Esophagus squamous epithelium (tissue), 5 donors: ENCODE measurements around the gene KBTBD6. TPM values are rescaled to one million over a fixed set of nuclear protein-coding genes. Genes with fewer than 3 reads are reported as not detected.

Source experiments
- DNase-seq: peaks from one replicate; lab custom pipeline; 2025; lab: John Stamatoyannopoulos, UW
- H3K27ac ChIP-seq, 4 donors: fragments of 200-600 bp; sonication (generic); one replicate each; pipeline ENCODE4 v1.5.1; 2016 to 2019; ENCODE audit warnings: mild to moderate bottlenecking in 1 of 4
- H3K27me3 ChIP-seq, 4 donors: fragments of 200-600 bp; sonication (generic); 1 replicate in 3 of 4; 2 replicates in 1 of 4; pipeline versions ENCODE4 v1.5.1 to v1.6.0; 2017 to 2021; ENCODE audit warnings: antibody characterized with exemption in 1 of 4
- H3K36me3 ChIP-seq, 3 donors: fragments of 200-600 bp; sonication (generic); one replicate each; pipeline ENCODE4 v1.5.1; 2016 to 2019
- H3K4me1 ChIP-seq, 3 donors: fragments of 200-600 bp; sonication (generic); one replicate each; pipeline ENCODE4 v1.5.1; 2017 to 2019
- H3K4me3 ChIP-seq, 4 donors: fragments of 200-600 bp; sonication (generic); 1 replicate in 3 of 4; 2 replicates in 1 of 4; pipeline ENCODE4 v1.5.1; 2016 to 2019; ENCODE audit warnings: mild to moderate bottlenecking in 2 of 4, moderate library complexity in 1 of 4
- H3K9me3 ChIP-seq, 3 donors: fragments of 200-600 bp; sonication (generic); one replicate each; pipeline ENCODE4 v1.5.1; 2016 to 2019
- CTCF ChIP-seq, 6 experiments: fragments of 450-650 bp in 4 of 6; fragments of 200-600 bp in 2 of 6; sonication (generic) in 2 of 6; IDR thresholded peaks; one replicate each; pipeline ENCODE4 v1.5.1; 2016 to 2019; ENCODE audit warnings: antibody characterized with exemption in 6 of 6, mild to moderate bottlenecking in 4 of 6, moderate library complexity in 4 of 6
- POLR2A ChIP-seq, 4 donors: fragments of 450-650 bp; IDR thresholded peaks; one replicate each; pipeline ENCODE4 v1.6.1; 2017; ENCODE audit warnings: antibody characterized with exemption in 4 of 4, mild to moderate bottlenecking in 4 of 4, moderate library complexity in 3 of 4
- WGBS, 2 donors: methylation state at CpG; one replicate each; pipeline ENCODE4 v1.1.5; 2018; 5-methylcytosine and 5-hydroxymethylcytosine counted together
- intact Hi-C: fragments of 100-400 bp; cut with DNase I; formaldehyde crosslinking; loops from one replicate; pipeline ENCODE4 v1.15.0; 2022
- total RNA-seq, 4 donors: library from RNA; depleted of rRNA; stranded (reverse); fragments of >200 nt; gene quantifications; one replicate each; pipeline ENCODE4 v1.1.0, GENCODE V29; 2016
- donor health status: DM: yes; HTN: yes; CAD: no.

The KBTBD6 gene
- total RNA-seq, 4 donors from 2014 or later, result 1.1 to 5.3 (median 4.1) TPM

DNA sequence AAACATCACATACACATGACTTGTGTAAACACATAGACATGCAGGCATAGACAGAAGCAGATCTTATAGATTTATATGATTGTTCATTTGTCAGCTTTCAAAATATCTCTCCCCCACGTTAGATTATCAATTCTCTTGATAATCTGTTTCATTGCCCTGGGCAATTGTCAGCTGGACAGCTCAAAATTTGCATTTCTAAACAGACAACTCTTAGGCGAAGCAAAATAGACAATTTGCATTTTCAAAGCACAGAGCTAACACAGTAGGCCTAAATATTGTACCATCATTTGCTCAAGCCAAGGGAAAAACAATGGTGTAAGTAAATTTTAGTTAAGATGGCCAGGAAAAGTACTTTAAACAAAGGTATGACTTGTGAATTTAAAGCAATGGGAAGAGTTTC, 24.0 kb upstream of the KBTBD6 start:
- 62 to 65% methylated on average over 2 of the region's 2 CpGs for WGBS, 2 donors
- intact Hi-C loops, result no loop called here
- H3K9me3 ChIP-seq, result peaks cover 0 to 11% (median 0%) of the 10 kb centered on the region in 3 donors
- H3K27me3 ChIP-seq, result no peaks in the 10 kb centered on the region
- DNase-seq, result no peak
- H3K4me1 ChIP-seq, result no peaks in the 10 kb centered on the region
- H3K27ac ChIP-seq, result no peak overlapping the region
- TF ChIP-seq CTCF (IDR thresholded peaks at IDR 0.05) (no peak), POLR2A (IDR thresholded peaks at IDR 0.05) (no peak)
- no peaks in the 10 kb centered on the region for H3K36me3 ChIP-seq
- H3K4me3 ChIP-seq, result no peak overlapping the region

DNA sequence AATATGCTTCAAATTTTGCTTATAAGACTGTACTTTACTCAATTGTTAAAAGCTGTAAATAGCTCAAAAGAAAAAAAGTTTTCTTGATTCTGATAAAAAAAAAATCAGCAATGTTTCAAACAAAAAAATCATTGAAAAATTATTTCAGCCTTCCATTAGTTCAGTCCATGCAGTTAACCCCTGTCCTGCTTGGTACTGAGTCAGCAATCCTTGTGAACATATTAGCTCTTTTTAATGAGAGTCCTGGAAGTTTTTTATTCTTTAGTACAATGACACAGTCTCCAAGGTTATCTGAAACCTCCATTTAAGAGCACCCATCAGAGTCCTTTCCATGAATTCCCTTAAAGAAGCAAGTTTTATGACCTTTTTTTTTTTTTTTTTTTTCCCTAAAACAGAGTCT, 21.4 kb upstream of the KBTBD6 start:
- no peak for TF ChIP-seq POLR2A (IDR thresholded peaks at IDR 0.05)
- no peak for TF ChIP-seq CTCF (IDR thresholded peaks at IDR 0.05)
- Histone ChIP-seq H3K9me3 (peaks cover 0 to 36% (median 17%) of the 10 kb centered on the region in 3 donors), H3K27me3 (no peaks in the 10 kb centered on the region), H3K4me3 (no peak overlapping the region), H3K27ac (no peak overlapping the region), H3K36me3 (no peaks in the 10 kb centered on the region), H3K4me1 (no peaks in the 10 kb centered on the region)
- no peak for DNase-seq
- intact Hi-C loops, result no loop called here

GRCh38 chr13:41152005-41152404, 19.4 kb upstream of the KBTBD6 start:
- Histone ChIP-seq H3K4me1 (no peaks in the 10 kb centered on the region), H3K9me3 (peaks cover 0 to 56% (median 36%) of the 10 kb centered on the region in 3 donors), H3K36me3 (no peaks in the 10 kb centered on the region), H3K27me3 (no peaks in the 10 kb centered on the region), H3K27ac (no peak overlapping the region), H3K4me3 (no peak overlapping the region)
- no peak for DNase-seq
- intact Hi-C loops, result no loop called here
- WGBS, 2 donors, result 93 to 94% methylated on average over 3 of the region's 3 CpGs
- TF ChIP-seq CTCF (IDR thresholded peaks at IDR 0.05) (no peak), POLR2A (IDR thresholded peaks at IDR 0.05) (no peak)

DNA sequence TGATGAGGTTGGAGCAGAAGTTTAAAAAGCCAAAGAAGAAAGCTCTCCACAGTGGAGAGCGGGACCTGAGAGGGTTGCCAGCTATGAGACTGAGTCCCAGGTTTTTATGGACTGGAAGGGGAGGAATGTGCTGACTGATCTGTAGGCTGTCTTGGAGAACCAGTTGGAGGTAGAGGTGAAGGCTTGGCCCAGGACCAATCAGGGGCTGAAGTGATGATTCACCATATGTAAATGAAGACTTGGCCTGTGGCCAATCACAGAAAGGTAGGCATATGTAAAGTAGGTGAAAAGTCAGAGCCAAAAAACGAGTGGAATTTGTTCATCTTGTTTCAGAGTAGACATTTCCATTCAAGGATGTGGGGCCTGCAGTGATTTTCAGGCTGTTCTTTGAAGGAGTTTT, 17.5 kb upstream of the KBTBD6 start:
- Histone ChIP-seq H3K27ac (no peak overlapping the region), H3K9me3 (peaks cover 0 to 62% (median 36%) of the 10 kb centered on the region in 3 donors), H3K4me1 (no peaks in the 10 kb centered on the region), H3K4me3 (no peak overlapping the region), H3K36me3 (no peaks in the 10 kb centered on the region), H3K27me3 (no peaks in the 10 kb centered on the region)
- intact Hi-C loops, result no loop called here
- DNase-seq, result no peak
- whole genome bisulfite sequencing, 2 donors, result 53 to 75% methylated on average over 2 of the region's 2 CpGs
- TF ChIP-seq CTCF (IDR thresholded peaks at IDR 0.05) (no peak), POLR2A (IDR thresholded peaks at IDR 0.05) (no peak)

DNA sequence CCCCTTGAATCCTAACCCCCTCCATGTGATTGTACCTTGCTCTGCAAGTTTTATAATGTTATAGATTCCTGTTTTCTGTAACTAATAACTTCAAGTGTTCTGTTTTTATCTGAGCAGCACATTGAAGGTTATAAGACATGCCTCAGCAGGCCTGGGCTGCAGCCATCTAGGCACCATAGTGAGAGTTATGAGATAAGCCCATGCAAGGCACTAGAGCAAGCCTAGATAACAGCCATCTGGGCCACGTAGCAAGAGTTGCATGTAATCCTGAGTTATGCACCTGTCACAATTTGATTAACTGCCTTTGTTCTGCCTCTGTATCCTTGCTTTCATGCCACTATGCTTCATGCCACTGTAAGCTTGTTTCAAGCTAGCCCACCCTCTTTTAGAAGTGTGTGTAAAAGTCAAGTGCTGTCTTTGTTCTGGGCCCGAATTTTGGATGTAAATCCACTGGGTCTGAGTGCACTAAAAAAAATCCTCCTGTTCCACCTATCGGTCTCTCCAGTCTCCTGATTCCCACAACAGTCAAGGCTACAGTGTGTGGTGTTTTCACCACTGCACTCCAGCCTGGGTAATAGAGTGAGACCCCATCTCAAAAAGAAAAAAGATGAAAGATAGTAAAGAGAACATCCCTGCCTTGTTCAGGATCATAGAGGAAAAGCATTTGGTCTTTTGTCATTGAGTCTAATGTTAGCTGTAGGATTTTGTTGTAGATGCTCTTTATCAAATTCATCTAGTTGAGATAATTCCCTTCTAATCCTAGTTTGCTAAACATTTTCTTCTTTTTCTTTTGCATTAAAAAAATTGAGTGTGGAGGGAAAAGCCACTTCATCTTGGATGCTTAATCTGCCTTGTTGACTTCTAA, 16.0 kb upstream of the KBTBD6 start:
- Histone ChIP-seq H3K4me1 (no peaks in the 10 kb centered on the region), H3K9me3 (peaks cover 0 to 62% (median 36%) of the 10 kb centered on the region in 3 donors), H3K27ac (no peak overlapping the region), H3K4me3 (no peak overlapping the region), H3K27me3 (no peaks in the 10 kb centered on the region), H3K36me3 (no peaks in the 10 kb centered on the region)
- intact Hi-C loops, result no loop called here
- WGBS, 2 donors, result 79 to 87% methylated on average over 3 of the region's 3 CpGs
- DNase-seq, result no peak
- TF ChIP-seq POLR2A (IDR thresholded peaks at IDR 0.05) (no peak), CTCF (IDR thresholded peaks at IDR 0.05) (no peak)
